ENCODE results near the gene PSMD3. TPM values are rescaled to one million over a fixed set of nuclear protein-coding genes. Genes with fewer than 3 reads are reported as not detected.

Gene PSMD3
- total RNA-seq, 1 experiment from 2014 or later: 174 TPM

DNA sequence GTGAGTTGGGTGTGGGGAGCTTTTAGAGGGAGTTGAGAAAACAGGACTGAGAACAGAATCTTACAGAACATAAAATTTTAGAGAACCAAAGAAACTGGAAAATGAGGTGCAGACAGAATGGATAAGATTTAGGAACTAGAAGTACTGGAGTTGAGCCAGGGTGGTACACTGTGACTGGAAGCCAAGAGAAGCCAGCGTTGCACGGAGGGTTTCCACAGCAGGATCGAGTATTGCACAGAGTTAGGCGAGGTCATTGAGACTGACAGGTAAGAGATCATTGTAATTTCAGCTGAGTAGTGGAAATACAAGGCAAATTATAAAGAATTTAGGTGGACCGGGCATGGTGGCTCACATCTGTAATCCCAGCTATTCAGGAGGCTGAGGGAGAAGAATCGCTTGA is 11.2 kb upstream of the PSMD3 start:
- Histone ChIP-seq H3K4me1 (ENCODE audit: insufficient read depth, low read length) (no peaks in the 10 kb centered on the region), H3K4me2 (ENCODE audit: insufficient read depth, insufficient read length, low read length) (no peak overlapping the region), H2AK5ac (ENCODE audit: insufficient read length, low read length) (no peak overlapping the region), H4K20me1 (ENCODE audit: control insufficient read depth, insufficient read depth, insufficient read length) (no peaks in the 10 kb centered on the region), H3K23ac (ENCODE audit: insufficient read length, low read depth, low read length) (no peak overlapping the region), H4K5ac (ENCODE audit: insufficient read length, low read depth, low read length) (no peak overlapping the region), H3K79me2 (ENCODE audit: insufficient read depth, low read length) (no peaks in the 10 kb centered on the region), H2BK15ac (ENCODE audit: low read depth, low read length) (no peak overlapping the region), H3K9ac (ENCODE audit: extremely low read depth, insufficient read length, low read length) (no peak overlapping the region), H2BK5ac (ENCODE audit: insufficient read length, low read length) (no peak overlapping the region), H3K18ac (ENCODE audit: insufficient read length, low read depth, low read length) (no peak overlapping the region), H3K4ac (ENCODE audit: low read depth, low read length) (no peak overlapping the region), H4K91ac (ENCODE audit: insufficient read length, low read depth, low read length) (no peak overlapping the region), H2BK20ac (ENCODE audit: low read depth, low read length, poor library complexity, severe bottlenecking) (no peak overlapping the region), H3T11ph (ENCODE audit: low read length) (no peak overlapping the region), H3K56ac (ENCODE audit: insufficient read length, low read depth, low read length) (no peak overlapping the region), H3K14ac (ENCODE audit: insufficient read depth, low read length) (no peak overlapping the region), H4K8ac (replicated peaks; ENCODE audit: insufficient read length, low read depth, low read length) (no peak overlapping the region), H3K79me1 (ENCODE audit: insufficient read depth, low read depth, low read length, poor library complexity, severe bottlenecking) (no peaks in the 10 kb centered on the region), H2AFZ (ENCODE audit: low read length) (no peak overlapping the region), H3K23me2 (ENCODE audit: insufficient read length, low read depth, low read length, poor library complexity, severe bottlenecking) (no peaks in the 10 kb centered on the region), H3K27ac (ENCODE audit: insufficient read length, low read depth, low read length) (no peak overlapping the region), H2BK120ac (ENCODE audit: low read depth, low read length, poor library complexity, severe bottlenecking) (no peak overlapping the region), H3K27me3 (ENCODE audit: insufficient read depth, low read length) (no peaks in the 10 kb centered on the region; the same call in 1 of the 2 replicates), H2BK12ac (ENCODE audit: insufficient read length, low read depth, low read length) (no peak overlapping the region), H3K9me3 (ENCODE audit: control insufficient read depth, low read depth, low read length) (no peaks in the 10 kb centered on the region)
- WGBS (ENCODE audit: extremely low coverage, insufficient read length, low lambda C conversion rate): no CpG with 5 or more reads among the region's 6 CpGs
- no peak overlapping the region for H3K27ac Mint-ChIP-seq
- H3K4me3 Mint-ChIP-seq: no peak overlapping the region
- no peaks in the 10 kb centered on the region; a peak in 1 of 5 replicates for H3K9me3 Mint-ChIP-seq
- no peaks in the 10 kb centered on the region for H3K36me3 Mint-ChIP-seq (ENCODE audit: insufficient read depth in 1 of 3, low read depth in 3 of 3)
- H3K4me1 Mint-ChIP-seq: 0 out of 4 replicates have a peak, but pooled peaks cover 0 to 4% of the 10 kb centered on the region in 2 experiments
- no peak for TF ChIP-seq CTCF (conservative IDR thresholded peaks at IDR 0.05)
- peaks cover 49% of the 10 kb centered on the region for H3K27me3 Mint-ChIP-seq (ENCODE audit: low read depth)
- no peak for DNase-seq
